NCI-H526 (cell line): Measurements from ENCODE around the gene EMID1.

Experiments
- DNase-seq, 2 experiments: peaks; one replicate each; lab custom pipeline; 2025; lab: John Stamatoyannopoulos, UW

Gene EMID1

GRCh38 chr22:29298641-29299040 is 92.9 kb downstream of the EMID1 start:
- no peak for DNase-seq

DNA sequence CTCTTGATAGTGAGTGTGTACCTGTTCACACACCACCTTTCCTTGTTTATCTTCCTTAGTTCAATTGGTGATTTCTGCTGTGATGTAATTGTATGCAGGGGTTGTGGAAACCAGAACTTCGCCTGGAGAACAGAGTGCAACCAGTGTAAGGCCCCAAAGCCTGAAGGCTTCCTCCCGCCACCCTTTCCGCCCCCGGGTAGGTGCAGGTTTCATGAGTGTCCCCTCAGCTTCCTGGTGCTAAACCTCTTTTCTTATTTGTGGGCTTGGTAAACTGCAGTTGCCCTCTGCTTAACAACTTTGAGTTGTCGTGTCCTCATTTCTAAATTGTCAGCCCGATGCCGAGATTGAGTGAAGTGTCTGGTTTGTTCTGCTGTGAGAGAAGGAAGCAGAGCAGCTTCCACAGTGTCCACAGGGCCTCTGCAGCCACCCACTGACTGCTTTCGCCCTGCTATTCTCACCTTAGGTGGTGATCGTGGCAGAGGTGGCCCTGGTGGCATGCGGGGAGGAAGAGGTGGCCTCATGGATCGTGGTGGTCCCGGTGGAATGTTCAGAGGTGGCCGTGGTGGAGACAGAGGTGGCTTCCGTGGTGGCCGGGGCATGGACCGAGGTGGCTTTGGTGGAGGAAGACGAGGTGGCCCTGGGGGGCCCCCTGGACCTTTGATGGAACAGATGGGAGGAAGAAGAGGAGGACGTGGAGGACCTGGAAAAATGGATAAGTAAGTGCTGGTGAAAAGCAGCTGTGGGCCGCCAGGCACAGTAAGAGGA is 93.6 kb downstream of the EMID1 start:
- DNase-seq = no peak

GRCh38 chr22:29300467-29300806 is 94.7 kb downstream of the EMID1 start:
- no peak for DNase-seq

DNA sequence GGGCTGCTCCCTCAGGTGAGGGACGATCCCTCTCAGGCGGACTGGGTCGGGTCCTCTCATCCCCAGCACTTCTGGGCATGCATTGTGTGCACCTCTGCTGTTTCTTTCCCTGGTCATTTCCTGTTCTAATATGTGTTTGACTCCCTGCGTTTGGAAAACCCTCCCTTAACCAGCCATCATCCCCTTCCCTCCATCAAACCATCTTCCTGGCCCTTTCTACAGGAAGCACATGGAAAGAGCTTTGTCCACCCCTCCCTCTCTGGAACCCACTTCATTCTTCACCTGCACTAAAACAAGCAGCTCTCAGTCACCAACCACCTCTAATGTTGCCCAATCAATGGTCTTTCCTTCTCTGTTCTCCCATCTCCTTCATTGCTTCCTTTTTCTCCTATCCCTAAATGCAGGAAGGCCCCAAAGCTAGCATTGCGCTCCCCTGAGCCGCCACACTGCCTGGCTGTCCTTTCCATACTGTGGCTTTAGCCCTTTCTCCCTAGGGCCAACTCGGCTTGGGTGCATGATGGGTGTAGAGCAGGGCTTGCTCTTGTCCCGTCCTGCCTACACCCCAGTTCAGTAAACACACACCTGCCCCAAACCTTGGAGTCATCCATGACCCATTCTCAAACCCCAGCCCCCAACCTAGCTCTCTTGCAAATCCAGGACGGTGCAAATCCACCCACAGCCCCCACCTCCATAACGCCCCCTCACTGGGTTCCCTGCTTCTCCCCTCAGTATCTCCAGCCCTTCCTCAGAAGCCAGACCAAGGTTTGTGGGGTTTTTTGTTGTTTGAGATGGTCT is 95.3 kb downstream of the EMID1 start:
- DNase-seq = no peak

- DNase-seq = peak in 1 of 2 experiments; percentile 10
Observed at GRCh38 chr22:29301716-29302401, 96.2 kb downstream of the EMID1 start.

DNA sequence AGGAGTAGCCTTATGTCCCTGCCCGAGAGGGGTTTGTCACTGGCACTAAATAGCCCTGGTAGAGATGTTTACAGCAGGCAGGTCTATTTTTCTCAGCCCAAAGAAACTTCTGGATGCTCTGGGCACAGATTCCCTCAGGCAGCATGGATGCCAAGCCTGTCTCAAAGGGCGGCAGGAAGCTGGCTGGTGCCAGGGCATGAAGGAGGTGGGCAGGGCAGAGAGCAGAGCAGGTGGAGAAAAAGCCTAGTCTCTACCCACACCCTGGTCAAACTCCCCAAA is 96.6 kb downstream of the EMID1 start:
- no peak for DNase-seq

- no peak for DNase-seq
Observed at GRCh38 chr22:29302681-29303465, 97.2 kb downstream of the EMID1 start.

DNA sequence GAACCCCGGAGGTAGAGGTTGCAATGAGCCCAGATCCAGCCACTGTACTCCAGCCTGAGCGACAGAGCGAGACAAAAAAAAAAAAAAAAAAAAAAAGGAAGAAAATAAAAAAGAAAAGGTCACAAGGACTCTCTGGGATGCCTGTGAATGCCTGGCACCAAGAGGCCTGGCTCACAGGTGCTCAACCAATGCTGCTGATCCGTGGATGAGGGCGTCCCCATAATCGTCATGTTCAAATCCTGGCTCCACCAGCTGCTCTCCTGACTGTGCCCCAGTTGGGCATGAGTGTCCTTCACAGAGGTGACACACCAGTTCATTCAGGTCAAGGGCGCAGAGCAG is 100.1 kb downstream of the EMID1 start:
- DNase-seq = no peak

DNA sequence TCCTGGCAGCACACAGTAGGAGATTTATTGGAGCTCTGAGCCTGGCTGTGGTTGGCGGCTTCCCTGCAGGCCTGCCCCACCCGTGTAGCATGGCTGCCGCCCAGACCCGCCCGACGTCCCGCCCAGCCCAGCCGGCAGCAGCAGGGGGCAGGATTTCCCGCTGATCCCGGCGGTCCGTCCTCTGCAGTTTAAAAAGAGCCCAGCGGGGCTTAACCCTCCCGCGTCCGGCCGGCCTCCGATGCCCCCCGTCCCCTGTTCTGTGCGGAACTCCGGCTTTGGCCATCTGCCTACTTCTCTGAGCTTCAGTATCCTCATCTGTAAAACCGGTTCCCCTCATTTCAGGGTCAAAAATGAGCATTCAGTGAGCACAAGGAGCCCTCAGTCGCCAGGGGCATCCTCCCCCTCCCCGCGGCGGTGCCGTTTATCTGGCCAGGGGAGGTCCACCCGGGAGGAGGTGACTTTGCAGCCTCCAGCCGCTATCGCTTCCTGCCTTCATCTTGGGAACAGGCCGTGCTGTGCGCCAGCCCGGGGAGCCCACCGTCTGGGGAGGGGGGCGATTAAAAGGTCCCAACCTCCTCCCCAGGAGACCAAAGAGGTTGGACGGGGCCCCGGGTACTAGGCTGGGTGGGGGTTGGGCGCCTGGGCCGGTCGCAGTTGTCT is 100.6 kb downstream of the EMID1 start, which contains the start of gene GAS2L1:
TSS of gene GAS2L1 (plus strand) at position 476 of the 660 bp plus-strand sequence. CDS start 1,456 bp downstream, outside the sequence.
- peak in 1 of 2 experiments; percentile 82 for DNase-seq

- DNase-seq = peak in 1 of 2 experiments; percentile 74
Observed at GRCh38 chr22:29306835-29307595, 101.3 kb downstream of the EMID1 start.

GRCh38 chr22:29307596-29308147 is 102.0 kb downstream of the EMID1 start:
- DNase-seq = no peak

- no peak for DNase-seq
Observed at GRCh38 chr22:29308148-29308790, 102.6 kb downstream of the EMID1 start.

- no peak for DNase-seq
Observed at GRCh38 chr22:29308791-29309262, 103.1 kb downstream of the EMID1 start.
